ENCODE measurements around the gene ZNRD2.
"Not testable (repeated sequence)": the region's sequence is repeated elsewhere in the genome, so short reads cannot be mapped to it uniquely, and the experiment has no call there.

ZNRD2 gene

GRCh38 chr11:65557280-65558001 lies 12.8 kb upstream of the ZNRD2 start:
- DNase-seq = no peak

GRCh38 chr11:65558002-65558929 lies 12.0 kb upstream of the ZNRD2 start, which contains the start of gene LTBP3:
LTBP3 (minus strand) TSS chr11:65558359; CDS start chr11:65557959, 400 bp downstream.
- DNase-seq = no peak

- DNase-seq = no peak
These were observed 11.3 kb upstream of the ZNRD2 start for GRCh38 chr11:65558930-65559509.

GRCh38 chr11:65559535-65559934 lies 10.7 kb upstream of the ZNRD2 start:
- DNase-seq = no peak

- DNase-seq = no peak
These were observed 10.2 kb upstream of the ZNRD2 start for GRCh38 chr11:65559951-65560537.

- DNase-seq = no peak
These were observed 9.5 kb upstream of the ZNRD2 start for GRCh38 chr11:65560555-65561418.

GRCh38 chr11:65562020-65562419 lies 8.3 kb upstream of the ZNRD2 start:
- no peak for DNase-seq

GRCh38 chr11:65562788-65563187 lies 7.5 kb upstream of the ZNRD2 start:
- no peak for DNase-seq

- DNase-seq = no peak
These were observed 6.7 kb upstream of the ZNRD2 start for GRCh38 chr11:65563601-65564000.

- not testable (repeated sequence) for DNase-seq
These were observed 5.3 kb upstream of the ZNRD2 start for GRCh38 chr11:65564879-65565559.

- no peak for DNase-seq
These were observed 4.4 kb upstream of the ZNRD2 start for GRCh38 chr11:65565624-65566453.

- peak; percentile 79 for DNase-seq
These were observed 909 bp upstream of the ZNRD2 start for GRCh38 chr11:65569164-65569972.

- no peak for DNase-seq
These were observed 1.1 kb downstream of the ZNRD2 start for GRCh38 chr11:65571420-65571819.

- no peak for DNase-seq
These were observed 1.7 kb downstream of the ZNRD2 start for GRCh38 chr11:65571940-65572339.

GRCh38 chr11:65572356-65573051 lies 2.2 kb downstream of the ZNRD2 start, which contains the start of gene FAM89B:
FAM89B (plus strand) TSS chr11:65572538; CDS start chr11:65572670, 132 bp downstream.
- peak; percentile 89 for DNase-seq

GRCh38 chr11:65573391-65574079 lies 3.3 kb downstream of the ZNRD2 start:
- no peak for DNase-seq

- peak; percentile 83 for DNase-seq
These were observed 4.0 kb downstream of the ZNRD2 start for GRCh38 chr11:65574109-65574810.
